ENCODE measurements around the gene FCGR1A. TPM values are rescaled to one million over a fixed set of nuclear protein-coding genes. Genes with fewer than 3 reads are reported as not detected.
"Not testable (repeated sequence)": the region's sequence is repeated elsewhere in the genome, so short reads cannot be mapped to it uniquely, and the experiment has no call there.

Gene FCGR1A
- total and polyA plus RNA-seq, 2 donors (not counting 3 experiments of a cell fraction or from before 2014, with no cell fraction given), result not detected

- H2AFZ ChIP-seq (ENCODE audit: low read depth, low read length); H3K4me2 ChIP-seq (ENCODE audit: insufficient read depth, low read length); H3K9me3 ChIP-seq (replicated peaks; ENCODE audit: control insufficient read depth, insufficient read depth, low read length); H3K27me3 ChIP-seq (ENCODE audit: control insufficient read depth in 2 of 2, insufficient read depth in 2 of 2, low read length in 2 of 2); H3K27ac ChIP-seq (ENCODE audit: insufficient read depth, low read depth, low read length); H4K20me1 ChIP-seq (replicated peaks; ENCODE audit: control insufficient read depth, extremely low read depth, insufficient read depth, low read length); H3K4me3 ChIP-seq (replicated peaks in 1 of 3; ENCODE audit: insufficient read depth in 1 of 3, low read depth in 1 of 3, low read length in 3 of 3); H3K36me3 ChIP-seq (ENCODE audit: control insufficient read depth in 2 of 2, extremely low read depth in 1 of 2, insufficient read depth in 2 of 2, low read length in 2 of 2); H3K9me1 ChIP-seq (replicated peaks; ENCODE audit: control insufficient read depth, extremely low read depth, insufficient read depth, low read length); CTCF ChIA-PET; FAIRE-seq; H3K9ac ChIP-seq (replicated peaks; ENCODE audit: extremely low read depth, insufficient read depth, low read length); dilution Hi-C loops (cut with MboI; ENCODE audit: extremely low pct_ligation_motif_present, low sequenced_read_pairs); intact Hi-C loops (cut with micrococcal nuclease); H3K4me1 ChIP-seq (ENCODE audit: control insufficient read depth, extremely low read depth, insufficient read depth, low read length); POLR2A ChIA-PET; BruUV-seq (replicated peaks); DNase-seq (ENCODE audit: low read depth, low spot score); H3K79me2 ChIP-seq (ENCODE audit: control insufficient read depth, insufficient read depth, low read length): not testable (repeated sequence)
Observed at GRCh38 chr1:149752186-149752585, 30.3 kb upstream of the FCGR1A start.

- H3K4me1 ChIP-seq (ENCODE audit: control insufficient read depth, extremely low read depth, insufficient read depth, low read length); H3K4me3 ChIP-seq (replicated peaks in 1 of 3; ENCODE audit: insufficient read depth in 1 of 3, low read depth in 1 of 3, low read length in 3 of 3); H3K36me3 ChIP-seq (ENCODE audit: control insufficient read depth in 2 of 2, extremely low read depth in 1 of 2, insufficient read depth in 2 of 2, low read length in 2 of 2); FAIRE-seq; DNase-seq (ENCODE audit: low read depth, low spot score); H3K9me3 ChIP-seq (replicated peaks; ENCODE audit: control insufficient read depth, insufficient read depth, low read length); BruUV-seq (replicated peaks); H3K9ac ChIP-seq (replicated peaks; ENCODE audit: extremely low read depth, insufficient read depth, low read length); CTCF ChIA-PET; H3K27me3 ChIP-seq (ENCODE audit: control insufficient read depth in 2 of 2, insufficient read depth in 2 of 2, low read length in 2 of 2); H2AFZ ChIP-seq (ENCODE audit: low read depth, low read length); H3K4me2 ChIP-seq (ENCODE audit: insufficient read depth, low read length); intact Hi-C loops (cut with micrococcal nuclease); dilution Hi-C loops (cut with MboI; ENCODE audit: extremely low pct_ligation_motif_present, low sequenced_read_pairs); H4K20me1 ChIP-seq (replicated peaks; ENCODE audit: control insufficient read depth, extremely low read depth, insufficient read depth, low read length); H3K9me1 ChIP-seq (replicated peaks; ENCODE audit: control insufficient read depth, extremely low read depth, insufficient read depth, low read length); H3K27ac ChIP-seq (ENCODE audit: insufficient read depth, low read depth, low read length); H3K79me2 ChIP-seq (ENCODE audit: control insufficient read depth, insufficient read depth, low read length); POLR2A ChIA-PET: not testable (repeated sequence)
Observed at GRCh38 chr1:149753466-149753865, 29.0 kb upstream of the FCGR1A start.

- H3K9me1 ChIP-seq (replicated peaks; ENCODE audit: control insufficient read depth, extremely low read depth, insufficient read depth, low read length); H3K4me1 ChIP-seq (ENCODE audit: control insufficient read depth, extremely low read depth, insufficient read depth, low read length); DNase-seq (ENCODE audit: low read depth, low spot score); H3K36me3 ChIP-seq (ENCODE audit: control insufficient read depth in 2 of 2, extremely low read depth in 1 of 2, insufficient read depth in 2 of 2, low read length in 2 of 2); H3K4me2 ChIP-seq (ENCODE audit: insufficient read depth, low read length); CTCF ChIA-PET; H3K27me3 ChIP-seq (ENCODE audit: control insufficient read depth in 2 of 2, insufficient read depth in 2 of 2, low read length in 2 of 2); H3K9ac ChIP-seq (replicated peaks; ENCODE audit: extremely low read depth, insufficient read depth, low read length); H2AFZ ChIP-seq (ENCODE audit: low read depth, low read length); H3K9me3 ChIP-seq (replicated peaks; ENCODE audit: control insufficient read depth, insufficient read depth, low read length); H3K79me2 ChIP-seq (ENCODE audit: control insufficient read depth, insufficient read depth, low read length); H3K4me3 ChIP-seq (replicated peaks in 1 of 3; ENCODE audit: insufficient read depth in 1 of 3, low read depth in 1 of 3, low read length in 3 of 3); BruUV-seq (replicated peaks); H4K20me1 ChIP-seq (replicated peaks; ENCODE audit: control insufficient read depth, extremely low read depth, insufficient read depth, low read length); intact Hi-C loops (cut with micrococcal nuclease); dilution Hi-C loops (cut with MboI; ENCODE audit: extremely low pct_ligation_motif_present, low sequenced_read_pairs); POLR2A ChIA-PET; H3K27ac ChIP-seq (ENCODE audit: insufficient read depth, low read depth, low read length): not testable (repeated sequence)
- peak; percentile 38 for FAIRE-seq
Observed at GRCh38 chr1:149755294-149755693, 27.2 kb upstream of the FCGR1A start.

- H3K9me1 ChIP-seq (replicated peaks; ENCODE audit: control insufficient read depth, extremely low read depth, insufficient read depth, low read length); H3K4me3 ChIP-seq (replicated peaks in 1 of 3; ENCODE audit: insufficient read depth in 1 of 3, low read depth in 1 of 3, low read length in 3 of 3); H3K27me3 ChIP-seq (ENCODE audit: control insufficient read depth in 2 of 2, insufficient read depth in 2 of 2, low read length in 2 of 2); CTCF ChIA-PET; H3K79me2 ChIP-seq (ENCODE audit: control insufficient read depth, insufficient read depth, low read length); POLR2A ChIA-PET; FAIRE-seq; H3K9ac ChIP-seq (replicated peaks; ENCODE audit: extremely low read depth, insufficient read depth, low read length); H4K20me1 ChIP-seq (replicated peaks; ENCODE audit: control insufficient read depth, extremely low read depth, insufficient read depth, low read length); H3K4me2 ChIP-seq (ENCODE audit: insufficient read depth, low read length); DNase-seq (ENCODE audit: low read depth, low spot score); H3K36me3 ChIP-seq (ENCODE audit: control insufficient read depth in 2 of 2, extremely low read depth in 1 of 2, insufficient read depth in 2 of 2, low read length in 2 of 2); dilution Hi-C loops (cut with MboI; ENCODE audit: extremely low pct_ligation_motif_present, low sequenced_read_pairs); H3K27ac ChIP-seq (ENCODE audit: insufficient read depth, low read depth, low read length); H3K4me1 ChIP-seq (ENCODE audit: control insufficient read depth, extremely low read depth, insufficient read depth, low read length); intact Hi-C loops (cut with micrococcal nuclease); BruUV-seq (replicated peaks); H2AFZ ChIP-seq (ENCODE audit: low read depth, low read length); H3K9me3 ChIP-seq (replicated peaks; ENCODE audit: control insufficient read depth, insufficient read depth, low read length): not testable (repeated sequence)
Observed at GRCh38 chr1:149762294-149762693, 20.2 kb upstream of the FCGR1A start.

Measured in endothelial cell of umbilical vein (primary cell).